Trophoblast cell (in vitro differentiated cells and primary cell): Measurements from ENCODE around the gene COX6A1.

Experiments used
- DNase-seq, 2 donors: peaks; one replicate each; pipeline ENCODE4 v3.0.0-alpha.2; 2016
- H2AFZ ChIP-seq: 2 replicates; pipeline ENCODE4 v1.6.1; 2013; ENCODE audit warnings: low read length, moderate library complexity, mild to moderate bottlenecking; ENCODE audit not compliant: insufficient read depth, poor library complexity
- H2AK5ac ChIP-seq: 2 replicates; pipeline ENCODE4 v1.6.1; 2013; ENCODE audit warnings: mild to moderate bottlenecking, low read length
- H2BK120ac ChIP-seq: 2 replicates; pipeline ENCODE4 v1.6.1; 2013; ENCODE audit warnings: low read length, mild to moderate bottlenecking, moderate library complexity; ENCODE audit not compliant: insufficient read depth, poor library complexity
- H2BK12ac ChIP-seq: 2 replicates; pipeline ENCODE4 v1.6.1; 2013; ENCODE audit warnings: mild to moderate bottlenecking, low read length, moderate library complexity
- H2BK5ac ChIP-seq: 2 replicates; pipeline ENCODE4 v1.6.1; 2013; ENCODE audit warnings: low read length, low read depth, moderate library complexity, mild to moderate bottlenecking; ENCODE audit not compliant: poor library complexity
- H3K14ac ChIP-seq: 2 replicates; pipeline ENCODE4 v1.6.1; 2013; ENCODE audit warnings: mild to moderate bottlenecking, low read length
- H3K18ac ChIP-seq: 2 replicates; pipeline ENCODE4 v1.6.1; 2013; ENCODE audit warnings: mild to moderate bottlenecking, low read length
- H3K23ac ChIP-seq: 2 replicates; pipeline ENCODE4 v1.6.1; 2013; ENCODE audit warnings: low read length
- H3K27ac ChIP-seq: 2 replicates; pipeline ENCODE4 v1.5.1; 2013; ENCODE audit warnings: low read depth, mild to moderate bottlenecking, inconsistent platforms, low read length, moderate library complexity
- H3K27me3 ChIP-seq: 2 replicates; pipeline ENCODE4 v1.6.1; 2013; ENCODE audit warnings: inconsistent platforms, mild to moderate bottlenecking, low read length, moderate library complexity; ENCODE audit not compliant: insufficient read depth
- H3K36me3 ChIP-seq, 2 experiments: 1 replicate in 1 of 2; 2 replicates in 1 of 2; pipeline ENCODE4 v1.6.1; 2013; ENCODE audit warnings: low read length in 2 of 2, mild to moderate bottlenecking in 2 of 2, moderate library complexity in 1 of 2; ENCODE audit not compliant: insufficient read depth in 2 of 2, control insufficient read depth in 1 of 2
- H3K4ac ChIP-seq: 2 replicates; pipeline ENCODE4 v1.6.1; 2013; ENCODE audit warnings: low read depth, mild to moderate bottlenecking, low read length, moderate library complexity
- H3K4me1 ChIP-seq, 2 experiments: 1 replicate in 1 of 2; 2 replicates in 1 of 2; pipeline ENCODE4 v1.6.1; 2013; ENCODE audit warnings: low read length in 2 of 2, mild to moderate bottlenecking in 2 of 2, moderate library complexity in 1 of 2; ENCODE audit not compliant: insufficient read depth in 2 of 2, control insufficient read depth in 1 of 2
- H3K4me2 ChIP-seq: 2 replicates; pipeline ENCODE4 v1.6.1; 2013; ENCODE audit warnings: inconsistent platforms, mild to moderate bottlenecking, low read length, moderate library complexity
- H3K4me3 ChIP-seq: 2 replicates; pipeline ENCODE4 v1.5.1; 2013; ENCODE audit warnings: mild to moderate bottlenecking, low read depth, low read length, inconsistent platforms
- H3K79me1 ChIP-seq: one replicate; pipeline ENCODE4 v1.6.1; 2013; ENCODE audit warnings: low read length
- H3K79me2 ChIP-seq: 2 replicates; pipeline ENCODE4 v1.6.1; 2013; ENCODE audit warnings: low read length, mild to moderate bottlenecking; ENCODE audit not compliant: control insufficient read depth, insufficient read depth, poor library complexity
- H3K9ac ChIP-seq: 2 replicates; pipeline ENCODE4 v1.6.1; 2013; ENCODE audit warnings: mild to moderate bottlenecking, low read length
- H3K9me3 ChIP-seq: 2 replicates; pipeline ENCODE4 v1.6.1; 2013; ENCODE audit warnings: low read depth, mild to moderate bottlenecking, control low read depth, inconsistent platforms, low read length; ENCODE audit not compliant: insufficient read depth
- H4K12ac ChIP-seq: 2 replicates; pipeline ENCODE4 v1.6.1; 2013; ENCODE audit warnings: low read depth, mild to moderate bottlenecking, low read length, moderate library complexity
- H4K8ac ChIP-seq: 2 replicates; pipeline ENCODE4 v1.6.1; 2013; ENCODE audit warnings: low read depth, mild to moderate bottlenecking, low read length, moderate library complexity
- H4K91ac ChIP-seq: one replicate; pipeline ENCODE4 v1.6.1; 2013; ENCODE audit warnings: low read depth, mild to moderate bottlenecking, low read length, moderate library complexity
- WGBS: extraction: QIAGEN DNeasy Blood & Tissue Kit; methylation state at CpG from one replicate; pipeline ENCODE4 v1.1.7; 2013; ENCODE audit warnings: missing lambda C conversion rate; ENCODE audit not compliant: insufficient read length, insufficient coverage; ENCODE audit errors: extremely low coverage; 5-methylcytosine and 5-hydroxymethylcytosine counted together

COX6A1 gene

DNA sequence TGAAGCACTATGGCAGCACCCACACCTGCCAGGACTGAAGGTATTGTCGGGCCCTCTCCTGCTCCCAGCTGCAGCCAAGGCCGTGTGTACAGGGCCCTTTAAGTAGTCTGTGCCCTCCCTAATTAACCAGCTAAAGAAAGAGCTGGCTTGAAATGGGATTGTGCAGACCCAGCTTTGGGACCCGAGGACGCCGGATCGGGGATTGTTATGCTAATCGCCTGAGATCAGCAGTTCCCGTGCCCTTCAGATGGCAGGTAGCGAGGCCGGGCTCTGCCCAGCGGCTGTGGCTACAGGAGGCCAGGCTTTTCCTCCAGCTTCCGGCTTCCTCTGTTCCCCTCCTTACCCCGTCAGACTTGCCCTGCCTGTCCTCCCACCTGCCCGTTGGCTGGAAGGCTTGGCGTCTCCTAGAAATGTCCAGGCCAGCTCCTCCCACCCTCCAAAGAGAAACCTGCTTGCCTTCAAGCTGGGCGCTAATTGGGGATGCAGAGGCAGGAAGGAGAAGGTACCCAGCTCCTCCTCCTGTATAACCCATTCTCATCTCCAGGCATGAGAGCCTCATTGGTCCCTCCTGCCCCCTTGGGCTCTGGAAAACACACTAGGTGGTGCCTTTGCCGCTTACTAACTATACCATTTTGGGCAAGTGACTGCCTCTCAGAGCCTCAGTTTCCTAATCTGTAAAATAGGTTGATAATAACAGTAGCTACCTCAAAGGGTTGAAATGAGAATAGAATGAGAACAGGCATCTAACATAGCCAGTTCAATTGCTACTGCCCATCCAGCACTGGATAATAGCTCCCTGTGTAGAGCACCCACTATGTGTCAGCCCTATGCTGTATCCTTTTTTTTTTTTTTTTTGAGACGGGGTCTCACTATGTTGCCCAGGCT is 43.2 kb upstream of the COX6A1 start:
- peak; percentile 73 to 87 for DNase-seq
- Histone ChIP-seq H3K4me1 (peaks cover 3 to 7% of the 10 kb centered on the region in 2 experiments), H3K79me2 (no peaks in the 10 kb centered on the region), H3K14ac (peak overlapping the region; percentile 12), H4K91ac (peak overlapping the region; percentile 57), H3K27ac (peak overlapping the region; percentile 8), H2AFZ (peak overlapping the region; percentile 30), H3K9me3 (no peaks in the 10 kb centered on the region), H2BK5ac (no peak overlapping the region), H4K12ac (peak overlapping the region; percentile 34), H2AK5ac (no peak overlapping the region), H2BK12ac (no peak overlapping the region), H3K27me3 (no peaks in the 10 kb centered on the region), H3K4me3 (no peak overlapping the region), H3K4me2 (peak overlapping the region; percentile 62), H3K23ac (no peak overlapping the region), H3K36me3 (no peaks in the 10 kb centered on the region), H4K8ac (peak overlapping the region; percentile 80), H3K18ac (peak overlapping the region; percentile 4), H3K4ac (no peak overlapping the region), H3K79me1 (no peaks in the 10 kb centered on the region), H3K9ac (peak overlapping the region; percentile 6), H2BK120ac (no peak overlapping the region)
- no CpG with 5 or more reads among the region's 18 CpGs for WGBS

DNA sequence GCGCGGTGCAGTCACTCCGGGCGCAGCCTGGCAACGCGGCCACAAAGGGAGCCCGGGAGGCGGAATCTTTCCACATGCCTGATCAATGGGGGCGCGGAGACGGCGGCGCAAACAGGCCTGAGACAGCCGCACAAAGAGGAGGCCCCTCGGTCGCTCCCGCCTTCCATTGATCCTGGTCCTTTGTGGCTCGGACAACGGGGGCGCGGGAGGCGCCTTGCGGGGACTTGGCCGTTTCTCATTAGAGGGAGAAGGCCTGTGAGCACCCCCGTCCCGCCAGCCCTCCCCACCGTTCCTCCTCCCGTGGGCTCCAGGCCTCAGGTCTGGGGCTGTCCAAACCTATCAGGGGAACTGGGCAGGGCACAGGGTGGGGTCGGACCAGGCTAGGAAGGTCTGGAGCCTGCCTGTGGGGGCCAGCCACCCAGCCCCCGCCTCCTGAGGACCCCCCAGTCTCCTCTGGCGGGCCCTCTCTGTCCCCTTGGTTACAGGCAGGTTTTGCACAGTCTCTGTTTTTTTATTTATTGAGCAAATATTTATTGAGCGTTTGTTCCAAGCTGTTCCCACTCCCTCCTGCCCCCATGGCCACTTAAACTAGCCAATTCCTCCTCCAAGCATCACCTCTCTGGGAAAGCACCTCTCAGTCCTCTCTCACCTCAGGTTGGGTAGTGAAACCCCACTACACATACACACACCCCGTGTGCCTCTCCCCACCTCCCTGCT is 39.9 kb upstream of the COX6A1 start:
- no peak overlapping the region for H4K8ac ChIP-seq
- no peak overlapping the region for H3K4me3 ChIP-seq

DNA sequence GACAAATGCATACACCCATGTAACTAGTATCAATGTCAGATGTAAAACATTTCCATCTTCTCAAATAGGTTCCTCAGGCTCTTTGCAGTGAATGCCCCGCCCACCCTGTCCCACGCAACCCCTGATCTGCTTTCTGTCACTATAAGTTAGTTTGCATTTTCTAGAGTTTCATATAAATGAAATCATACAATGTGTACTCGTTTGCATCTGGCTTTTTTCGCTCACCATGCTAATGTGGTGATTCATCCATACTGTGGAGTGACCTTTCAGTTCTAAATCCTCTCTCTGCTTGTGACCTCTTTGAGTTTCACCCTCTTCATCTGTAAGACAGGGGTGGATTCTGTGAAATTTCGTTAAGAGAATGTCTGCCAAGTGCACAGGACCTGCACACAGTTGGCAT is 38.4 kb upstream of the COX6A1 start:
- Histone ChIP-seq H3K14ac (no peak overlapping the region), H3K9me3 (peaks cover 1% of the 10 kb centered on the region), H3K4ac (no peak overlapping the region), H2BK120ac (no peak overlapping the region), H4K8ac (no peak overlapping the region), H3K79me1 (no peaks in the 10 kb centered on the region), H2AK5ac (no peak overlapping the region), H3K27me3 (no peaks in the 10 kb centered on the region), H2BK5ac (no peak overlapping the region), H3K23ac (no peak overlapping the region), H3K4me2 (no peak overlapping the region), H3K4me1 (peaks cover 0 to 3% of the 10 kb centered on the region in 2 experiments), H3K4me3 (no peak overlapping the region), H3K79me2 (no peaks in the 10 kb centered on the region), H2AFZ (no peak overlapping the region), H4K12ac (no peak overlapping the region), H3K18ac (no peak overlapping the region), H3K9ac (no peak overlapping the region), H3K36me3 (no peaks in the 10 kb centered on the region), H3K27ac (no peak overlapping the region), H4K91ac (no peak overlapping the region), H2BK12ac (no peak overlapping the region)
- no CpG with 5 or more reads among the region's 5 CpGs for WGBS
- DNase-seq, result peak in 1 of 2 donors; percentile 3

More for the DNA sequence above, 39.9 kb upstream of the COX6A1 start:
- no peak overlapping the region for H3K4me2 ChIP-seq
- H2BK120ac ChIP-seq, result no peak overlapping the region
- no peak overlapping the region for H3K9ac ChIP-seq
- WGBS, result no CpG with 5 or more reads among the region's 33 CpGs
- no peaks in the 10 kb centered on the region for H3K79me1 ChIP-seq
- no peaks in the 10 kb centered on the region for H3K79me2 ChIP-seq
- no peak overlapping the region for H3K14ac ChIP-seq
- no peak overlapping the region for H3K23ac ChIP-seq
- peaks cover 3 to 7% of the 10 kb centered on the region in 2 experiments for H3K4me1 ChIP-seq
- H3K36me3 ChIP-seq, result no peaks in the 10 kb centered on the region
- no peak overlapping the region for H2AK5ac ChIP-seq
- H3K4ac ChIP-seq, result no peak overlapping the region
- H3K27ac ChIP-seq, result no peak overlapping the region
- no peaks in the 10 kb centered on the region for H3K9me3 ChIP-seq
- DNase-seq, result no peak
- no peaks in the 10 kb centered on the region for H3K27me3 ChIP-seq
- no peak overlapping the region for H2BK12ac ChIP-seq
- no peak overlapping the region for H4K91ac ChIP-seq
- H2BK5ac ChIP-seq, result no peak overlapping the region
- no peak overlapping the region for H4K12ac ChIP-seq
- H2AFZ ChIP-seq, result no peak overlapping the region
- no peak overlapping the region for H3K18ac ChIP-seq

DNA sequence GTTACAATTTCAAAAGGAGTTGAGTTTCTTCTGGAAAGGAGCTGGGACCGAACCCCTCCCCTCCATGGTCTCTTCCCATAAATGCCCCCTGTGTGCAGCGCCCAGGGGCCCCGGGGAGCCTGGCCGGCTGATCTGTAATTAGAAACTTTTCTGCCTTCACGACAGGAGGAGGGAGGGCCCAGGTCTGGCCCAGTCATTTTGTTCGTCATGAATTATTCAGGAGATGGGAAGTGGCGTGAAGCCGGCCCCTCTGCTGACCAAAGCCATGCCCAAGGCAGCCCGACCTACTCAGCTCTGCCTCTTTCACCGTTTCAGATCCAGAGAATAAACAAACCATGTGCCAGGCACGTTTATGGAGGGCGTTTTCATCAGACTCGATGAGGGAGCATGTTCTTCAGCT is 35.7 kb upstream of the COX6A1 start:
- Histone ChIP-seq H3K79me1 (no peaks in the 10 kb centered on the region), H2BK5ac (no peak overlapping the region), H3K9ac (no peak overlapping the region), H2BK120ac (no peak overlapping the region), H3K27ac (no peak overlapping the region), H2BK12ac (peak overlapping the region; percentile 30), H3K36me3 (no peaks in the 10 kb centered on the region), H3K4me3 (no peak overlapping the region), H3K79me2 (no peaks in the 10 kb centered on the region), H4K8ac (no peak overlapping the region), H3K4me2 (no peak overlapping the region), H3K27me3 (no peaks in the 10 kb centered on the region), H4K91ac (no peak overlapping the region), H2AK5ac (no peak overlapping the region), H2AFZ (no peak overlapping the region), H3K4ac (no peak overlapping the region), H3K9me3 (peaks cover 1% of the 10 kb centered on the region), H3K4me1 (no peaks in the 10 kb centered on the region), H3K23ac (no peak overlapping the region), H4K12ac (no peak overlapping the region), H3K14ac (no peak overlapping the region), H3K18ac (no peak overlapping the region)
- no CpG with 5 or more reads among the region's 13 CpGs for WGBS
- DNase-seq, result no peak
